ENCODE data around the gene TTC22. TPM values are rescaled to one million over a fixed set of nuclear protein-coding genes. Genes with fewer than 3 reads are reported as not detected.

TTC22 gene
- total and polyA plus RNA-seq, 4 donors: 0.20 to 3.9 (median 0.27) TPM; not detected in 1

- intact Hi-C loops (cut with DNase I): no loop called here
Observed at GRCh38 chr1:54745274-54745673, 55.8 kb downstream of the TTC22 start.

GRCh38 chr1:54744696-54745095 lies 56.4 kb downstream of the TTC22 start:
- no peak overlapping the region for H3K27ac ChIP-seq (ENCODE audit: low read depth in 1 of 2, low read length in 2 of 2)
- 80 to 92% methylated on average over 3 of the region's 3 CpGs for WGBS, 2 donors
- no peaks in the 10 kb centered on the region for H3K27me3 ChIP-seq (ENCODE audit: control insufficient read depth in 1 of 2, insufficient read depth in 2 of 2, low read length in 1 of 2)
- no peaks in the 10 kb centered on the region for H3K9me3 ChIP-seq (ENCODE audit: control insufficient read depth, low read length)
- peaks cover 0 to 9% of the 10 kb centered on the region in 2 donors for H3K36me3 ChIP-seq (ENCODE audit: control insufficient read depth in 1 of 2, insufficient read depth in 2 of 2, low read length in 1 of 2)
- no peaks in the 10 kb centered on the region for H3K4me1 ChIP-seq (ENCODE audit: control insufficient read depth in 1 of 2, insufficient read depth in 2 of 2, low read length in 2 of 2)
- intact Hi-C loops (cut with DNase I): no loop called here
- DNase-seq (no peak), ATAC-seq (ENCODE audit: low FRiP score) (no peak)
- no peak overlapping the region for H3K4me3 ChIP-seq (ENCODE audit: low read length in 2 of 2)

More at GRCh38 chr1:54745274-54745673, 55.8 kb downstream of the TTC22 start:
- H3K27ac ChIP-seq (ENCODE audit: low read depth in 1 of 2, low read length in 2 of 2): no peak overlapping the region
- no peak overlapping the region for H3K4me3 ChIP-seq (ENCODE audit: low read length in 2 of 2)
- 85% methylated on average over 6 of the region's 6 CpGs for WGBS, 2 donors
- H3K27me3 ChIP-seq (ENCODE audit: control insufficient read depth in 1 of 2, insufficient read depth in 2 of 2, low read length in 1 of 2): no peaks in the 10 kb centered on the region
- ATAC-seq (ENCODE audit: low FRiP score) (no peak), DNase-seq (no peak)
- peaks cover 0 to 9% of the 10 kb centered on the region in 2 donors for H3K36me3 ChIP-seq (ENCODE audit: control insufficient read depth in 1 of 2, insufficient read depth in 2 of 2, low read length in 1 of 2)
- H3K4me1 ChIP-seq (ENCODE audit: control insufficient read depth in 1 of 2, insufficient read depth in 2 of 2, low read length in 2 of 2): no peaks in the 10 kb centered on the region
- H3K9me3 ChIP-seq (ENCODE audit: control insufficient read depth, low read length): no peaks in the 10 kb centered on the region

- H3K4me1 ChIP-seq (ENCODE audit: control insufficient read depth in 1 of 2, insufficient read depth in 2 of 2, low read length in 2 of 2): no peaks in the 10 kb centered on the region
- no peaks in the 10 kb centered on the region for H3K27me3 ChIP-seq (ENCODE audit: control insufficient read depth in 1 of 2, insufficient read depth in 2 of 2, low read length in 1 of 2)
- no peaks in the 10 kb centered on the region for H3K9me3 ChIP-seq (ENCODE audit: control insufficient read depth, low read length)
- no peak overlapping the region for H3K27ac ChIP-seq (ENCODE audit: low read depth in 1 of 2, low read length in 2 of 2)
- peaks cover 0 to 13% of the 10 kb centered on the region in 2 donors for H3K36me3 ChIP-seq (ENCODE audit: control insufficient read depth in 1 of 2, insufficient read depth in 2 of 2, low read length in 1 of 2)
- ATAC-seq (ENCODE audit: low FRiP score) (no peak), DNase-seq (no peak)
- no peak overlapping the region for H3K4me3 ChIP-seq (ENCODE audit: low read length in 2 of 2)
- 79 to 81% methylated on average over 12 of the region's 12 CpGs for WGBS, 2 donors
- intact Hi-C loops (cut with DNase I): no loop called here
Observed at GRCh38 chr1:54743416-54744226, 57.5 kb downstream of the TTC22 start.

- Histone ChIP-seq H3K36me3 (ENCODE audit: control insufficient read depth in 1 of 2, insufficient read depth in 2 of 2, low read length in 1 of 2) (peaks cover 0 to 13% of the 10 kb centered on the region in 2 donors), H3K27me3 (ENCODE audit: control insufficient read depth in 1 of 2, insufficient read depth in 2 of 2, low read length in 1 of 2) (no peaks in the 10 kb centered on the region), H3K9me3 (ENCODE audit: control insufficient read depth, low read length) (no peaks in the 10 kb centered on the region), H3K4me1 (ENCODE audit: control insufficient read depth in 1 of 2, insufficient read depth in 2 of 2, low read length in 2 of 2) (no peaks in the 10 kb centered on the region), H3K4me3 (ENCODE audit: low read length in 2 of 2) (no peak overlapping the region), H3K27ac (ENCODE audit: low read depth in 1 of 2, low read length in 2 of 2) (no peak overlapping the region)
- ATAC-seq (ENCODE audit: low FRiP score): no peak
- intact Hi-C loops (cut with DNase I): no loop called here
- 53 to 62% methylated on average over 4 of the region's 4 CpGs for WGBS, 2 donors
- no peak for DNase-seq
Observed at GRCh38 chr1:54742282-54742681, 58.8 kb downstream of the TTC22 start.

GRCh38 chr1:54741531-54741930 lies 59.6 kb downstream of the TTC22 start:
- H3K27me3 ChIP-seq (ENCODE audit: control insufficient read depth in 1 of 2, insufficient read depth in 2 of 2, low read length in 1 of 2): no peaks in the 10 kb centered on the region
- no peak overlapping the region for H3K4me3 ChIP-seq (ENCODE audit: low read length in 2 of 2)
- ATAC-seq (ENCODE audit: low FRiP score) (no peak), DNase-seq (no peak)
- intact Hi-C loops (cut with DNase I): no loop called here
- no peaks in the 10 kb centered on the region for H3K9me3 ChIP-seq (ENCODE audit: control insufficient read depth, low read length)
- H3K27ac ChIP-seq (ENCODE audit: low read depth in 1 of 2, low read length in 2 of 2): no peak overlapping the region
- WGBS, 2 donors: 78 to 83% methylated on average over 4 of the region's 4 CpGs
- H3K4me1 ChIP-seq (ENCODE audit: control insufficient read depth in 1 of 2, insufficient read depth in 2 of 2, low read length in 2 of 2): no peaks in the 10 kb centered on the region
- peaks cover 0 to 13% of the 10 kb centered on the region in 2 donors for H3K36me3 ChIP-seq (ENCODE audit: control insufficient read depth in 1 of 2, insufficient read depth in 2 of 2, low read length in 1 of 2)

GRCh38 chr1:54738244-54738643 lies 62.9 kb downstream of the TTC22 start:
- peaks cover 0 to 13% of the 10 kb centered on the region in 2 donors for H3K36me3 ChIP-seq (ENCODE audit: control insufficient read depth in 1 of 2, insufficient read depth in 2 of 2, low read length in 1 of 2)
- no peak overlapping the region for H3K4me3 ChIP-seq (ENCODE audit: low read length in 2 of 2)
- DNase-seq (no peak), ATAC-seq (ENCODE audit: low FRiP score) (no peak)
- H3K4me1 ChIP-seq (ENCODE audit: control insufficient read depth in 1 of 2, insufficient read depth in 2 of 2, low read length in 2 of 2): no peaks in the 10 kb centered on the region
- no peaks in the 10 kb centered on the region for H3K27me3 ChIP-seq (ENCODE audit: control insufficient read depth in 1 of 2, insufficient read depth in 2 of 2, low read length in 1 of 2)
- no peaks in the 10 kb centered on the region for H3K9me3 ChIP-seq (ENCODE audit: control insufficient read depth, low read length)
- 92 to 93% methylated on average over 6 of the region's 6 CpGs for whole genome bisulfite sequencing, 2 donors
- no peak overlapping the region for H3K27ac ChIP-seq (ENCODE audit: low read depth in 1 of 2, low read length in 2 of 2)
- intact Hi-C loops (cut with DNase I): no loop called here

GRCh38 chr1:54736685-54737084 lies 64.4 kb downstream of the TTC22 start:
- Histone ChIP-seq H3K27me3 (ENCODE audit: control insufficient read depth in 1 of 2, insufficient read depth in 2 of 2, low read length in 1 of 2) (no peaks in the 10 kb centered on the region), H3K4me3 (ENCODE audit: low read length in 2 of 2) (no peak overlapping the region), H3K36me3 (ENCODE audit: control insufficient read depth in 1 of 2, insufficient read depth in 2 of 2, low read length in 1 of 2) (peaks cover 0 to 10% of the 10 kb centered on the region in 2 donors), H3K4me1 (ENCODE audit: control insufficient read depth in 1 of 2, insufficient read depth in 2 of 2, low read length in 2 of 2) (no peaks in the 10 kb centered on the region), H3K9me3 (ENCODE audit: control insufficient read depth, low read length) (no peaks in the 10 kb centered on the region), H3K27ac (ENCODE audit: low read depth in 1 of 2, low read length in 2 of 2) (no peak overlapping the region)
- intact Hi-C loops (cut with DNase I): no loop called here
- DNase-seq: no peak
- WGBS, 2 donors: 95% methylated on average over 5 of the region's 5 CpGs
- no peak for ATAC-seq (ENCODE audit: low FRiP score)
